GM23338 (cell line): ENCODE data around the gene CYFIP1. TPM values are rescaled to one million over a fixed set of nuclear protein-coding genes. Genes with fewer than 3 reads are reported as not detected.

ENCODE experiments used
- ATAC-seq: fragments of 200-7000 bp; cut with Tn5 transposase; 3 replicates; pipeline ENCODE4 v1.9.1; 2020
- DNase-seq: peaks from one replicate; pipeline ENCODE4 v3.0.0-alpha.2; 2015; ENCODE audit warnings: low spot score
- H2AFZ ChIP-seq: fragments of 200-600 bp; sonication (generic); 2 replicates; pipeline ENCODE4 v1.8.0; 2016; ENCODE audit warnings: antibody characterized with exemption, mild to moderate bottlenecking, moderate library complexity
- H3F3A ChIP-seq: fragments of 200-600 bp; sonication (generic); replicated peaks from 2 replicates; pipeline ENCODE4 v1.8.0; 2017; ENCODE audit warnings: antibody characterized with exemption, mixed run types, low read depth
- H3K27ac ChIP-seq: fragments of 200-600 bp; sonication (generic); 2 replicates; pipeline ENCODE4 v1.6.1; 2016; ENCODE audit warnings: low read depth
- H3K27me3 ChIP-seq: fragments of 200-600 bp; sonication (generic); 2 replicates; pipeline ENCODE4 v1.8.0; 2016; ENCODE audit warnings: mild to moderate bottlenecking, mixed run types, moderate library complexity; ENCODE audit not compliant: insufficient read depth
- H3K36me3 ChIP-seq: fragments of 200-600 bp; sonication (generic); 2 replicates; pipeline ENCODE4 v1.8.0; 2016; ENCODE audit warnings: mild to moderate bottlenecking; ENCODE audit not compliant: insufficient read depth
- H3K4me1 ChIP-seq: fragments of 200-600 bp; sonication (generic); 2 replicates; pipeline ENCODE4 v1.8.0; 2016; ENCODE audit warnings: mild to moderate bottlenecking, moderate library complexity; ENCODE audit not compliant: insufficient read depth
- H3K4me2 ChIP-seq: fragments of 200-600 bp; sonication (generic); 2 replicates; pipeline ENCODE4 v1.7.1; 2017; ENCODE audit warnings: mixed run types
- H3K4me3 ChIP-seq: fragments of 200-600 bp; sonication (generic); 2 replicates; pipeline ENCODE4 v1.6.1; 2016; ENCODE audit warnings: mixed run types
- H3K79me2 ChIP-seq: fragments of 200-600 bp; sonication (generic); replicated peaks from 2 replicates; pipeline ENCODE4 v1.8.0; 2017; ENCODE audit warnings: mild to moderate bottlenecking; ENCODE audit not compliant: insufficient read depth
- H3K9me2 ChIP-seq: fragments of 200-600 bp; sonication (generic); 2 replicates; pipeline ENCODE4 v1.8.0; 2017; ENCODE audit not compliant: insufficient read depth
- H4K20me1 ChIP-seq: fragments of 200-600 bp; sonication (generic); replicated peaks from 2 replicates; pipeline ENCODE4 v1.8.0; 2017; ENCODE audit warnings: mild to moderate bottlenecking; ENCODE audit not compliant: insufficient read depth
- H3K27ac Mint-ChIP-seq: 2 replicates; pipeline ENCODE4 v1.8.0; 2020; ENCODE audit warnings: inconsistent platforms, mild to moderate bottlenecking, moderate library complexity, mixed read lengths
- H3K27me3 Mint-ChIP-seq: 3 replicates; pipeline ENCODE4 v1.8.0; 2022; ENCODE audit warnings: low read depth, mild to moderate bottlenecking, moderate library complexity, mixed read lengths, inconsistent platforms; ENCODE audit not compliant: insufficient read depth, poor library complexity
- H3K36me3 Mint-ChIP-seq: 3 replicates; pipeline ENCODE4 v1.8.0; 2021; ENCODE audit warnings: low read depth, mild to moderate bottlenecking, inconsistent platforms, moderate library complexity, mixed read lengths
- H3K4me1 Mint-ChIP-seq: 3 replicates; pipeline ENCODE4 v1.8.0; 2020; ENCODE audit warnings: mild to moderate bottlenecking, inconsistent platforms, mixed read lengths
- H3K4me3 Mint-ChIP-seq: 3 replicates; pipeline ENCODE4 v1.8.0; 2021; ENCODE audit warnings: moderate library complexity, mild to moderate bottlenecking, inconsistent platforms, mixed read lengths
- H3K9me3 Mint-ChIP-seq: 3 replicates; pipeline ENCODE4 v1.8.0; 2020; ENCODE audit warnings: moderate library complexity, mild to moderate bottlenecking, inconsistent platforms, mixed read lengths
- CREB1 ChIP-seq: fragments of 250-450 bp; sonication (Bioruptor Pico); IDR thresholded peaks from 2 replicates; pipeline ENCODE4 v1.5.0; 2020; ENCODE audit warnings: low read depth, mild to moderate bottlenecking, moderate library complexity
- EZH2 ChIP-seq: fragments of 200-600 bp; sonication (generic); IDR thresholded peaks from one replicate; pipeline ENCODE4 v1.8.0; 2017; ENCODE audit warnings: antibody characterized with exemption, mild to moderate bottlenecking, low read depth; ENCODE audit not compliant: unreplicated experiment
- EZH2phosphoT487 ChIP-seq: fragments of 200-600 bp; sonication (generic); IDR thresholded peaks from one replicate; pipeline ENCODE4 v1.8.1; 2018; ENCODE audit warnings: antibody characterized with exemption; ENCODE audit not compliant: unreplicated experiment
- JUNB ChIP-seq: IDR thresholded peaks from one replicate; pipeline ENCODE4 v1.6.1; 2016; ENCODE audit warnings: antibody characterized with exemption; ENCODE audit not compliant: unreplicated experiment
- NANOG ChIP-seq: IDR thresholded peaks from 2 replicates; pipeline ENCODE4 v1.6.1; 2016; ENCODE audit warnings: antibody characterized with exemption, borderline replicate concordance
- POLR2AphosphoS5 ChIP-seq: IDR thresholded peaks from 2 replicates; pipeline ENCODE4 v1.6.1; 2016; ENCODE audit warnings: antibody characterized with exemption, low read depth
- polyA plus RNA-seq: library from polyadenylated mRNA; unstranded; fragments of >200 nt; fragmentation: Nextera tagmentation; extraction: Ambion mirVana; gene quantifications from 2 replicates; pipeline ENCODE4 v1.2.1, GENCODE V29; 2016
- total RNA-seq: library from RNA; depleted of rRNA; stranded (reverse); fragments of >200 nt; shearing (Covaris generic); gene quantifications from 2 replicates; pipeline ENCODE4 v1.2.3, GENCODE V29; 2014
- TF ChIP-seq, protein P1 (sequence below), 2 experiments: fragments of 200-600 bp in 1 of 2; sonication (generic) in 1 of 2; conservative IDR thresholded peaks; 2 replicates each; pipeline versions ENCODE4 v1.5.1 to v1.6.1; 2016 to 2017; ENCODE audit warnings: antibody characterized with exemption in 2 of 2, low read depth in 2 of 2, mild to moderate bottlenecking in 2 of 2, moderate library complexity in 1 of 2
- TF ChIP-seq, protein P2 (sequence below): IDR thresholded peaks from 2 replicates; pipeline ENCODE4 v1.6.1; 2016; ENCODE audit warnings: antibody characterized with exemption
- TF ChIP-seq, protein P3 (sequence below): fragments of 250-450 bp; sonication (Bioruptor Pico); IDR thresholded peaks from 2 replicates; pipeline ENCODE4 v1.5.0; 2020; ENCODE audit warnings: mild to moderate bottlenecking, moderate library complexity

Gene CYFIP1
- total and polyA plus RNA-seq, 2 experiments from 2014 or later, result 20.0 to 73.9 TPM

GRCh38 chr15:22917556-22917955, 62.6 kb downstream of the CYFIP1 start (continued):
- TF ChIP-seq, protein P1, sequence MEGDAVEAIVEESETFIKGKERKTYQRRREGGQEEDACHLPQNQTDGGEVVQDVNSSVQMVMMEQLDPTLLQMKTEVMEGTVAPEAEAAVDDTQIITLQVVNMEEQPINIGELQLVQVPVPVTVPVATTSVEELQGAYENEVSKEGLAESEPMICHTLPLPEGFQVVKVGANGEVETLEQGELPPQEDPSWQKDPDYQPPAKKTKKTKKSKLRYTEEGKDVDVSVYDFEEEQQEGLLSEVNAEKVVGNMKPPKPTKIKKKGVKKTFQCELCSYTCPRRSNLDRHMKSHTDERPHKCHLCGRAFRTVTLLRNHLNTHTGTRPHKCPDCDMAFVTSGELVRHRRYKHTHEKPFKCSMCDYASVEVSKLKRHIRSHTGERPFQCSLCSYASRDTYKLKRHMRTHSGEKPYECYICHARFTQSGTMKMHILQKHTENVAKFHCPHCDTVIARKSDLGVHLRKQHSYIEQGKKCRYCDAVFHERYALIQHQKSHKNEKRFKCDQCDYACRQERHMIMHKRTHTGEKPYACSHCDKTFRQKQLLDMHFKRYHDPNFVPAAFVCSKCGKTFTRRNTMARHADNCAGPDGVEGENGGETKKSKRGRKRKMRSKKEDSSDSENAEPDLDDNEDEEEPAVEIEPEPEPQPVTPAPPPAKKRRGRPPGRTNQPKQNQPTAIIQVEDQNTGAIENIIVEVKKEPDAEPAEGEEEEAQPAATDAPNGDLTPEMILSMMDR (conservative IDR thresholded peaks at IDR 0.05; ENCODE audit: low read depth in 2 of 2), result no peak
- TF ChIP-seq CREB1 (CRISPR knock-in tag) (no peak), POLR2AphosphoS5 (no peak), EZH2phosphoT487 (no peak), JUNB (no peak)

- Mint-ChIP-seq H3K27me3 (peaks cover 5% of the 10 kb centered on the region), H3K4me1 (peaks cover 3% of the 10 kb centered on the region), H3K36me3 (peaks cover 27% of the 10 kb centered on the region), H3K9me3 (no peaks in the 10 kb centered on the region), H3K4me3 (no peak overlapping the region), H3K27ac (no peak overlapping the region)
- DNase-seq (no peak), ATAC-seq (no peak)
- TF ChIP-seq CREB1 (CRISPR knock-in tag) (no peak), EZH2 (no peak), JUNB (no peak), NANOG (no peak)
- TF ChIP-seq, protein P2, sequence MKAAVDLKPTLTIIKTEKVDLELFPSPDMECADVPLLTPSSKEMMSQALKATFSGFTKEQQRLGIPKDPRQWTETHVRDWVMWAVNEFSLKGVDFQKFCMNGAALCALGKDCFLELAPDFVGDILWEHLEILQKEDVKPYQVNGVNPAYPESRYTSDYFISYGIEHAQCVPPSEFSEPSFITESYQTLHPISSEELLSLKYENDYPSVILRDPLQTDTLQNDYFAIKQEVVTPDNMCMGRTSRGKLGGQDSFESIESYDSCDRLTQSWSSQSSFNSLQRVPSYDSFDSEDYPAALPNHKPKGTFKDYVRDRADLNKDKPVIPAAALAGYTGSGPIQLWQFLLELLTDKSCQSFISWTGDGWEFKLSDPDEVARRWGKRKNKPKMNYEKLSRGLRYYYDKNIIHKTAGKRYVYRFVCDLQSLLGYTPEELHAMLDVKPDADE, result no peak
- Histone ChIP-seq H3K36me3 (0 out of 2 replicates have a peak, but pooled peaks cover 1% of the 10 kb centered on the region), H3K27ac (no peak overlapping the region), H3K4me2 (no peak overlapping the region), H3K9me2 (no peaks in the 10 kb centered on the region), H3K27me3 (no peaks in the 10 kb centered on the region), H3K4me3 (no peak overlapping the region), H3K4me1 (no peaks in the 10 kb centered on the region), H3K79me2 (no peaks in the 10 kb centered on the region), H2AFZ (no peak overlapping the region), H4K20me1 (no peaks in the 10 kb centered on the region; the same call in 1 of the 2 replicates), H3F3A (no peaks in the 10 kb centered on the region)
Measured at GRCh38 chr15:22916606-22917350, 63.4 kb downstream of the CYFIP1 start.

GRCh38 chr15:22915866-22916515, 64.2 kb downstream of the CYFIP1 start:
- DNase-seq, result no peak
- Histone ChIP-seq H3K4me2 (no peak overlapping the region), H3K27me3 (no peaks in the 10 kb centered on the region), H3K4me3 (no peak overlapping the region), H3F3A (no peaks in the 10 kb centered on the region), H3K79me2 (no peaks in the 10 kb centered on the region), H3K4me1 (no peaks in the 10 kb centered on the region), H3K9me2 (no peaks in the 10 kb centered on the region), H4K20me1 (no peaks in the 10 kb centered on the region; the same call in 1 of the 2 replicates), H2AFZ (no peak overlapping the region), H3K27ac (no peak overlapping the region), H3K36me3 (0 out of 2 replicates have a peak, but pooled peaks cover 5% of the 10 kb centered on the region)
- H3K4me3 Mint-ChIP-seq, result no peak overlapping the region
- peaks cover 34% of the 10 kb centered on the region for H3K36me3 Mint-ChIP-seq
- H3K27ac Mint-ChIP-seq, result no peak overlapping the region
- H3K9me3 Mint-ChIP-seq, result no peaks in the 10 kb centered on the region
- peaks cover 3% of the 10 kb centered on the region; the same call in 2 of the 3 replicates for H3K4me1 Mint-ChIP-seq
- ATAC-seq, result no peak
- H3K27me3 Mint-ChIP-seq, result peaks cover 3% of the 10 kb centered on the region
- no peak for TF ChIP-seq NANOG
- TF ChIP-seq, protein P3, sequence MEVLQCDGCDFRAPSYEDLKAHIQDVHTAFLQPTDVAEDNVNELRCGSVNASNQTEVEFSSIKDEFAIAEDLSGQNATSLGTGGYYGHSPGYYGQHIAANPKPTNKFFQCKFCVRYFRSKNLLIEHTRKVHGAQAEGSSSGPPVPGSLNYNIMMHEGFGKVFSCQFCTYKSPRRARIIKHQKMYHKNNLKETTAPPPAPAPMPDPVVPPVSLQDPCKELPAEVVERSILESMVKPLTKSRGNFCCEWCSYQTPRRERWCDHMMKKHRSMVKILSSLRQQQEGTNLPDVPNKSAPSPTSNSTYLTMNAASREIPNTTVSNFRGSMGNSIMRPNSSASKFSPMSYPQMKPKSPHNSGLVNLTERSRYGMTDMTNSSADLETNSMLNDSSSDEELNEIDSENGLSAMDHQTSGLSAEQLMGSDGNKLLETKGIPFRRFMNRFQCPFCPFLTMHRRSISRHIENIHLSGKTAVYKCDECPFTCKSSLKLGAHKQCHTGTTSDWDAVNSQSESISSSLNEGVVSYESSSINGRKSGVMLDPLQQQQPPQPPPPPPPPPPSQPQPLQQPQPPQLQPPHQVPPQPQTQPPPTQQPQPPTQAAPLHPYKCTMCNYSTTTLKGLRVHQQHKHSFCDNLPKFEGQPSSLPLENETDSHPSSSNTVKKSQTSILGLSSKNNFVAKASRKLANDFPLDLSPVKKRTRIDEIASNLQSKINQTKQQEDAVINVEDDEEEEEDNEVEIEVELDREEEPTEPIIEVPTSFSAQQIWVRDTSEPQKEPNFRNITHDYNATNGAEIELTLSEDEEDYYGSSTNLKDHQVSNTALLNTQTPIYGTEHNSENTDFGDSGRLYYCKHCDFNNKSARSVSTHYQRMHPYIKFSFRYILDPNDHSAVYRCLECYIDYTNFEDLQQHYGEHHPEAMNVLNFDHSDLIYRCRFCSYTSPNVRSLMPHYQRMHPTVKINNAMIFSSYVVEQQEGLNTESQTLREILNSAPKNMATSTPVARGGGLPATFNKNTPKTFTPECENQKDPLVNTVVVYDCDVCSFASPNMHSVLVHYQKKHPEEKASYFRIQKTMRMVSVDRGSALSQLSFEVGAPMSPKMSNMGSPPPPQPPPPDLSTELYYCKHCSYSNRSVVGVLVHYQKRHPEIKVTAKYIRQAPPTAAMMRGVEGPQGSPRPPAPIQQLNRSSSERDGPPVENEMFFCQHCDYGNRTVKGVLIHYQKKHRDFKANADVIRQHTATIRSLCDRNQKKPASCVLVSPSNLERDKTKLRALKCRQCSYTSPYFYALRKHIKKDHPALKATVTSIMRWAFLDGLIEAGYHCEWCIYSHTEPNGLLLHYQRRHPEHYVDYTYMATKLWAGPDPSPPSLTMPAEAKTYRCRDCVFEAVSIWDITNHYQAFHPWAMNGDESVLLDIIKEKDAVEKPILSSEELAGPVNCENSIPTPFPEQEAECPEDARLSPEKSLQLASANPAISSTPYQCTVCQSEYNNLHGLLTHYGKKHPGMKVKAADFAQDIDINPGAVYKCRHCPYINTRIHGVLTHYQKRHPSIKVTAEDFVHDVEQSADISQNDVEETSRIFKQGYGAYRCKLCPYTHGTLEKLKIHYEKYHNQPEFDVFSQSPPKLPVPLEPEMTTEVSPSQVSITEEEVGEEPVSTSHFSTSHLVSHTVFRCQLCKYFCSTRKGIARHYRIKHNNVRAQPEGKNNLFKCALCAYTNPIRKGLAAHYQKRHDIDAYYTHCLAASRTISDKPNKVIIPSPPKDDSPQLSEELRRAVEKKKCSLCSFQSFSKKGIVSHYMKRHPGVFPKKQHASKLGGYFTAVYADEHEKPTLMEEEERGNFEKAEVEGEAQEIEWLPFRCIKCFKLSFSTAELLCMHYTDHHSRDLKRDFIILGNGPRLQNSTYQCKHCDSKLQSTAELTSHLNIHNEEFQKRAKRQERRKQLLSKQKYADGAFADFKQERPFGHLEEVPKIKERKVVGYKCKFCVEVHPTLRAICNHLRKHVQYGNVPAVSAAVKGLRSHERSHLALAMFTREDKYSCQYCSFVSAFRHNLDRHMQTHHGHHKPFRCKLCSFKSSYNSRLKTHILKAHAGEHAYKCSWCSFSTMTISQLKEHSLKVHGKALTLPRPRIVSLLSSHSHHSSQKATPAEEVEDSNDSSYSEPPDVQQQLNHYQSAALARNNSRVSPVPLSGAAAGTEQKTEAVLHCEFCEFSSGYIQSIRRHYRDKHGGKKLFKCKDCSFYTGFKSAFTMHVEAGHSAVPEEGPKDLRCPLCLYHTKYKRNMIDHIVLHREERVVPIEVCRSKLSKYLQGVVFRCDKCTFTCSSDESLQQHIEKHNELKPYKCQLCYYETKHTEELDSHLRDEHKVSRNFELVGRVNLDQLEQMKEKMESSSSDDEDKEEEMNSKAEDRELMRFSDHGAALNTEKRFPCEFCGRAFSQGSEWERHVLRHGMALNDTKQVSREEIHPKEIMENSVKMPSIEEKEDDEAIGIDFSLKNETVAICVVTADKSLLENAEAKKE (CRISPR knock-in tag), result no peak
